Hepatocyte (in vitro differentiated cells): Measurements from ENCODE around the gene USE1. TPM values are rescaled to one million over a fixed set of nuclear protein-coding genes. Genes with fewer than 3 reads are reported as not detected.

Source experiments
- DNase-seq: peaks from one replicate; pipeline ENCODE4 v3.0.0-alpha.2; 2016; ENCODE audit warnings: low spot score
- H2AFZ ChIP-seq: fragments of 200-600 bp; sonication (generic); 2 replicates; pipeline ENCODE4 v1.6.0; 2016; ENCODE audit warnings: antibody characterized with exemption, mild to moderate bottlenecking
- H3K27ac ChIP-seq: fragments of 200-600 bp; sonication (generic); 2 replicates; pipeline ENCODE4 v1.5.1; 2016; ENCODE audit warnings: mild to moderate bottlenecking
- H3K27me3 ChIP-seq: fragments of 200-600 bp; sonication (generic); 2 replicates; pipeline ENCODE4 v1.6.1; 2016
- H3K36me3 ChIP-seq: fragments of 200-600 bp; sonication (generic); replicated peaks from 2 replicates; pipeline ENCODE4 v1.5.1; 2016; ENCODE audit warnings: low read depth; ENCODE audit not compliant: insufficient read depth
- H3K4me1 ChIP-seq: fragments of 200-600 bp; sonication (generic); 2 replicates; pipeline ENCODE4 v1.5.1; 2016; ENCODE audit warnings: mild to moderate bottlenecking, moderate library complexity; ENCODE audit not compliant: insufficient read depth
- H3K4me2 ChIP-seq: fragments of 200-600 bp; sonication (generic); 2 replicates; pipeline ENCODE4 v1.6.0; 2016
- H3K4me3 ChIP-seq: fragments of 200-600 bp; sonication (generic); 2 replicates; pipeline ENCODE4 v1.5.1; 2016; ENCODE audit warnings: mild to moderate bottlenecking
- H3K79me2 ChIP-seq: fragments of 200-600 bp; sonication (generic); 2 replicates; pipeline ENCODE4 v1.6.0; 2017; ENCODE audit warnings: mild to moderate bottlenecking
- H3K9me2 ChIP-seq: fragments of 200-600 bp; sonication (generic); replicated peaks from 2 replicates; pipeline ENCODE4 v1.6.0; 2017; ENCODE audit warnings: mild to moderate bottlenecking; ENCODE audit not compliant: insufficient read depth
- H3K9me3 ChIP-seq: fragments of 200-600 bp; sonication (generic); 2 replicates; pipeline ENCODE4 v1.5.1; 2016; ENCODE audit warnings: low read depth, mild to moderate bottlenecking
- H4K20me1 ChIP-seq: fragments of 200-600 bp; sonication (generic); 2 replicates; pipeline ENCODE4 v1.6.0; 2016; ENCODE audit warnings: mild to moderate bottlenecking; ENCODE audit not compliant: insufficient read depth, poor library complexity, severe bottlenecking
- EZH2 ChIP-seq: fragments of 200-600 bp; sonication (generic); IDR thresholded peaks from 2 replicates; pipeline ENCODE4 v1.6.1; 2016; ENCODE audit warnings: antibody characterized with exemption, mild to moderate bottlenecking, borderline replicate concordance
- EZH2phosphoT487 ChIP-seq: fragments of 200-600 bp; sonication (generic); IDR thresholded peaks from one replicate; pipeline ENCODE4 v1.6.1; 2018; ENCODE audit warnings: antibody characterized with exemption, mild to moderate bottlenecking, low read depth, moderate library complexity; ENCODE audit not compliant: unreplicated experiment, severe bottlenecking
- WGBS: methylation state at CpG from one replicate; pipeline ENCODE4 v1.1.6; 2016; ENCODE audit warnings: low lambda C conversion rate; ENCODE audit errors: missing lambda C conversion rate; 5-methylcytosine and 5-hydroxymethylcytosine counted together
- polyA plus RNA-seq: library from polyadenylated mRNA; unstranded; fragments of >200 nt; fragmentation: Nextera tagmentation; extraction: Ambion mirVana; gene quantifications from 2 replicates; pipeline ENCODE4 v1.2.1, GENCODE V29; 2016
- total RNA-seq: library from RNA; depleted of rRNA; stranded (reverse); fragments of >200 nt; gene quantifications from 2 replicates; pipeline ENCODE4 v1.2.3, GENCODE V29; 2014
- TF ChIP-seq, protein P1 (sequence below): fragments of 200-600 bp; sonication (generic); IDR thresholded peaks from 2 replicates; pipeline ENCODE4 v1.5.1; 2016; ENCODE audit warnings: antibody characterized with exemption, mild to moderate bottlenecking; ENCODE audit not compliant: poor library complexity

The USE1 gene
- total and polyA plus RNA-seq, 2 experiments from 2014 or later = 26.9 to 46.7 TPM

DNA sequence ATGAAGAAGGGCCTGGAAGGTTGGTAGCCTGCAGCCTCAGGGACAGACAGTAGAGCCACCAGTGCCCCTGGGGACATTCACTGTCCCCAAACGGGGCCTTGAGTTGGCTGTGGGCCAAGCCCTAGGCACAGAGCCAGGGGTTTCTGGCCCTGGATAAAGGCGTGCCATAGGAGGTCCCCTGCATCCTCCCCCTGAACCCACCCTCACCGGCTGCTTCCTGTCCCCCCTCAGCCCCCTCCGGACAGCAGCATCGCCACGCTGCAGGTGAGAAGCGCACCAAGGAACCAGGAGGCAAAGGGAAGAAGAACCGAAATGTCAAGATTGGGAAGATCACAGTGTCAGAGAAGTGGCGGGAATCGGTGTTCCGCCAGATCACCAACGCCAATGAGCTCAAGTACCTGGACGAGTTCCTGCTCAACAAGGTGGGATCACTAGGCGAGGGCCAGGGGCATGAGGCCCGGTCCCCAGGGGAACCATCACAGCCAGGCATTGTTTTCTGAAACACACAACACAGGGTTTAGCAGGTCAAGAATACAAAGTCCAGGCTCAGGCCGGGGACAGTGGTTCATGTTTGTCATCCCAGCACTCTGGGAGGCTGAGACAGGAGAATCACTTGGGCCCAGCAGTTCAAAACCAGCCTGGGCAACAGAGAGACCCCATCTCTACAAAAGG, 14.6 kb upstream of the USE1 start:
- H3K4me2 ChIP-seq = no peak overlapping the region
- no peaks in the 10 kb centered on the region for H3K79me2 ChIP-seq
- 89% methylated on average over 13 of the region's 16 CpGs for WGBS
- no peaks in the 10 kb centered on the region for H4K20me1 ChIP-seq
- no peaks in the 10 kb centered on the region for H3K36me3 ChIP-seq
- H2AFZ ChIP-seq = no peak overlapping the region
- H3K9me2 ChIP-seq = no peaks in the 10 kb centered on the region
- H3K4me3 ChIP-seq = no peak overlapping the region
- H3K9me3 ChIP-seq = no peaks in the 10 kb centered on the region
- no peaks in the 10 kb centered on the region for H3K4me1 ChIP-seq
- no peak overlapping the region for H3K27ac ChIP-seq
- H3K27me3 ChIP-seq = no peaks in the 10 kb centered on the region
- TF ChIP-seq EZH2phosphoT487 = no peak
- no peak for TF ChIP-seq EZH2
- TF ChIP-seq, protein P1, sequence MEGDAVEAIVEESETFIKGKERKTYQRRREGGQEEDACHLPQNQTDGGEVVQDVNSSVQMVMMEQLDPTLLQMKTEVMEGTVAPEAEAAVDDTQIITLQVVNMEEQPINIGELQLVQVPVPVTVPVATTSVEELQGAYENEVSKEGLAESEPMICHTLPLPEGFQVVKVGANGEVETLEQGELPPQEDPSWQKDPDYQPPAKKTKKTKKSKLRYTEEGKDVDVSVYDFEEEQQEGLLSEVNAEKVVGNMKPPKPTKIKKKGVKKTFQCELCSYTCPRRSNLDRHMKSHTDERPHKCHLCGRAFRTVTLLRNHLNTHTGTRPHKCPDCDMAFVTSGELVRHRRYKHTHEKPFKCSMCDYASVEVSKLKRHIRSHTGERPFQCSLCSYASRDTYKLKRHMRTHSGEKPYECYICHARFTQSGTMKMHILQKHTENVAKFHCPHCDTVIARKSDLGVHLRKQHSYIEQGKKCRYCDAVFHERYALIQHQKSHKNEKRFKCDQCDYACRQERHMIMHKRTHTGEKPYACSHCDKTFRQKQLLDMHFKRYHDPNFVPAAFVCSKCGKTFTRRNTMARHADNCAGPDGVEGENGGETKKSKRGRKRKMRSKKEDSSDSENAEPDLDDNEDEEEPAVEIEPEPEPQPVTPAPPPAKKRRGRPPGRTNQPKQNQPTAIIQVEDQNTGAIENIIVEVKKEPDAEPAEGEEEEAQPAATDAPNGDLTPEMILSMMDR = no peak
- no peak for DNase-seq

DNA sequence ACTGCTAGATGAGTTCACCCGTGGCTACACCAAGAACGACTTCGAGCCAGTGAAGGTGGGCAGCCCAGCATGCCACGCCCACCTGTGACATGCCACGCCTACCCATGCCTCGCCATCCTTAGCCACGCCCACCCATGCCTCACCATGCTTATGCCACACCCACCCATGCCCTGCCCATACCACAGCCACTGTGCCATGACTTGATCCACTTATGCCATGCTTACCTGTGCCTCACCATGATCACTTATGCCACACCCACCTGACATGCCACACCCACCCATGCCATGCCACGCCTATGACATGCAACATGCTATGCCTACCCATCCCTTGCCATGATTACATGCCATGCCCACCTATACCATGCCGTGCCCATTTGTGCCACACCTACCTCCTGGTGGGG, 12.9 kb upstream of the USE1 start:
- Histone ChIP-seq H3K27me3 (no peaks in the 10 kb centered on the region), H3K27ac (no peak overlapping the region), H3K4me2 (no peak overlapping the region), H4K20me1 (no peaks in the 10 kb centered on the region), H3K79me2 (no peaks in the 10 kb centered on the region), H2AFZ (no peak overlapping the region), H3K4me1 (no peaks in the 10 kb centered on the region), H3K36me3 (no peaks in the 10 kb centered on the region), H3K9me2 (no peaks in the 10 kb centered on the region), H3K4me3 (no peak overlapping the region), H3K9me3 (no peaks in the 10 kb centered on the region)
- TF ChIP-seq EZH2 (no peak), EZH2phosphoT487 (no peak)
- TF ChIP-seq, protein P1 = no peak
- WGBS = 96% methylated on average over 9 of the region's 9 CpGs
- peak; percentile 10 for DNase-seq

DNA sequence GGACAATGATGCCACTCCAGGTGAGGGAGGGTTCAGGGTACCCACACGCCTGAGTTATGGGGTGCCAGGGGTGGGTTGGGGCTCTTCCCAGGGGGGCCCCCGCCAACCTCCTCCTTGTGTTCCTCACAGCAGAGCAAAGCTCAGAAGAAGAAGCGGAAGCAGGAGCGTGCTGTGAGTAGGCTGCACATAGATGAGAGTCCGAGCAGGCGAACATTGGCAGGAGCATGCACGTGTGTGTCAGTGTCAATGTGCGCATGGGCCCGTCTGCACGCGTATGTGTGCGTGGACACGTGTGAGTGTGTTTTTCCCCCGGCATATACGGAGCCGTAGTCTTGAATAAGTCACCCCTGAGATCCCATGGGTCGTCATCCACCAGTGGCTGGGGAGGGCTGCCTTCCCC, 12.4 kb upstream of the USE1 start:
- no peaks in the 10 kb centered on the region for H3K27me3 ChIP-seq

More for the DNA sequence above, 12.4 kb upstream of the USE1 start:
- H3K4me2 ChIP-seq = no peak overlapping the region
- no peak overlapping the region for H3K27ac ChIP-seq
- no peaks in the 10 kb centered on the region for H3K79me2 ChIP-seq
- WGBS = 97% methylated on average over 15 of the region's 17 CpGs
- TF ChIP-seq EZH2 = no peak
- TF ChIP-seq, protein P1 = no peak
- no peak for TF ChIP-seq EZH2phosphoT487
- no peaks in the 10 kb centered on the region for H3K9me2 ChIP-seq
- no peak overlapping the region for H3K4me3 ChIP-seq
- no peaks in the 10 kb centered on the region for H3K4me1 ChIP-seq
- H3K9me3 ChIP-seq = no peaks in the 10 kb centered on the region
- DNase-seq = peak; percentile 3
- no peak overlapping the region for H2AFZ ChIP-seq
- H3K36me3 ChIP-seq = no peaks in the 10 kb centered on the region
- H4K20me1 ChIP-seq = no peaks in the 10 kb centered on the region
